HCT116 (cell line): Measurements from ENCODE around the gene HDDC3. TPM values are rescaled to one million over a fixed set of nuclear protein-coding genes. Genes with fewer than 3 reads are reported as not detected.

ENCODE experiments used
- ATAC-seq: fragments of 200-7000 bp; cut with Tn5 transposase; 2 replicates; pipeline ENCODE4 v1.9.1; 2020; ENCODE audit warnings: mild to moderate bottlenecking, moderate library complexity
- BruUV-seq: library from RNA; stranded (reverse); fragments of 400-500 nt; replicated peaks from 2 replicates; lab custom pipeline; 2021; lab: Mats Ljungman, UMichigan
- CTCF ChIA-PET: fragments of 300-600 bp; sonication (Branson Sonifier 250); formaldehyde crosslinking; loops from one replicate; lab custom pipeline; 2021; ENCODE audit warnings: antibody characterized with exemption; lab: Charles Lee
- POLR2A ChIA-PET: fragments of 300-600, 350-600 bp; sonication (Branson Sonifier 250); formaldehyde crosslinking; loops from one replicate; lab custom pipeline; 2021; ENCODE audit warnings: antibody characterized with exemption; lab: Charles Lee
- RAD21 ChIA-PET, 2 experiments: fragments of 300-600 bp; sonication (Branson Sonifier 250); formaldehyde crosslinking; loops; one replicate each; lab custom pipeline; 2023; ENCODE audit warnings: low total read pairs in 2 of 2; ENCODE audit not compliant: uncharacterized antibody in 2 of 2, unreplicated experiment in 2 of 2, low non-redundant PET in 1 of 2; lab: Charles Lee
- DNase-seq: peaks from one replicate; pipeline ENCODE4 v3.0.0-alpha.2; 2010; ENCODE audit warnings: low read depth, low spot score
- H2AFZ ChIP-seq: fragments of 200-600 bp; shearing (Covaris generic), sonication (generic); 2 replicates; pipeline ENCODE4 v1.6.1; 2017; ENCODE audit warnings: low read depth, mixed run types, mixed read lengths, antibody characterized with exemption, low read length; ENCODE audit not compliant: poor library complexity, severe bottlenecking
- H3K27ac ChIP-seq: 2 replicates; pipeline ENCODE4 v1.5.1; 2012; ENCODE audit warnings: low read depth, low read length
- H3K27me3 ChIP-seq: fragments of 200-600 bp; sonication (generic); 2 replicates; pipeline ENCODE4 v1.6.1; 2016; ENCODE audit warnings: mixed run types, low read length, mixed read lengths; ENCODE audit not compliant: insufficient read depth
- H3K36me3 ChIP-seq, 2 experiments: fragments of 200-500 bp in 1 of 2; fragments of 200-600 bp in 1 of 2; sonication (Bioruptor generic) in 1 of 2; sonication (generic) in 1 of 2; 2 replicates each; pipeline versions ENCODE4 v1.5.1 to v1.6.1; 2014 to 2016; ENCODE audit warnings: low read length in 2 of 2, inconsistent platforms in 1 of 2, mixed read lengths in 1 of 2, mixed run types in 1 of 2; ENCODE audit not compliant: insufficient read depth in 2 of 2, control insufficient read depth in 1 of 2
- H3K4me1 ChIP-seq, 2 experiments: fragments of 200-600 bp in 1 of 2; sonication (generic) in 1 of 2; 2 replicates each; pipeline versions ENCODE4 v1.5.1 to v1.6.1; 2012 to 2017; ENCODE audit warnings: low read length in 2 of 2, inconsistent platforms in 1 of 2, mild to moderate bottlenecking in 1 of 2, mixed read lengths in 1 of 2, mixed run types in 1 of 2, moderate library complexity in 1 of 2; ENCODE audit not compliant: insufficient read depth in 2 of 2, control insufficient read depth in 1 of 2
- H3K4me2 ChIP-seq: fragments of 200-600 bp; sonication (generic); 2 replicates; pipeline ENCODE4 v1.6.1; 2017; ENCODE audit warnings: mixed run types, low read length, mixed read lengths
- H3K4me3 ChIP-seq, 2 experiments: fragments of 200-600 bp in 1 of 2; sonication (generic) in 1 of 2; replicated peaks in 1 of 2; 2 replicates each; pipeline ENCODE4 v1.5.1; 2011 to 2016; ENCODE audit warnings: low read length in 2 of 2, control low read depth in 1 of 2, low read depth in 1 of 2, mild to moderate bottlenecking in 1 of 2, mixed read lengths in 1 of 2, mixed run types in 1 of 2
- H3K79me2 ChIP-seq: fragments of 200-600 bp; sonication (generic); 2 replicates; pipeline ENCODE4 v1.6.1; 2017; ENCODE audit warnings: mild to moderate bottlenecking, mixed run types, low read length, moderate library complexity, mixed read lengths; ENCODE audit not compliant: insufficient read depth
- H3K9ac ChIP-seq: fragments of 200-600 bp; sonication (generic); 2 replicates; pipeline ENCODE4 v1.6.1; 2016; ENCODE audit warnings: low read length, mixed read lengths
- H3K9me2 ChIP-seq: fragments of 200-600 bp; sonication (generic), shearing (Covaris generic); 2 replicates; pipeline ENCODE4 v1.6.1; 2017; ENCODE audit warnings: mixed run types, mild to moderate bottlenecking, moderate library complexity; ENCODE audit not compliant: insufficient read depth
- H3K9me3 ChIP-seq, 2 experiments: fragments of 200-500 bp in 1 of 2; fragments of 200-600 bp in 1 of 2; sonication (Bioruptor generic) in 1 of 2; sonication (generic) in 1 of 2; 2 replicates each; pipeline ENCODE4 v1.6.1; 2014 to 2017; ENCODE audit warnings: low read length in 2 of 2, mixed read lengths in 2 of 2, inconsistent platforms in 1 of 2, low read depth in 1 of 2, mild to moderate bottlenecking in 1 of 2, mixed run types in 1 of 2, moderate library complexity in 1 of 2; ENCODE audit not compliant: control insufficient read depth in 1 of 2, insufficient read depth in 1 of 2
- H4K20me1 ChIP-seq: fragments of 200-600 bp; sonication (generic), shearing (Covaris generic); 2 replicates; pipeline ENCODE4 v1.6.1; 2017; ENCODE audit warnings: mixed run types, mild to moderate bottlenecking, moderate library complexity; ENCODE audit not compliant: insufficient read depth
- CBX3 ChIP-seq: IDR thresholded peaks from 2 replicates; pipeline ENCODE4 v1.6.1; 2012; ENCODE audit warnings: low read depth
- CEBPB ChIP-seq: IDR thresholded peaks from 2 replicates; pipeline ENCODE4 v1.6.1; 2012; ENCODE audit warnings: low read depth
- CTCF ChIP-seq, 3 experiments: fragments of 200-600 bp in 1 of 3; sonication (generic) in 1 of 3; IDR thresholded peaks in 2 of 3; conservative IDR thresholded peaks in 1 of 3; 2 replicates each; pipeline ENCODE4 v1.5.1; 2012 to 2017; ENCODE audit warnings: low read depth in 2 of 3, low read length in 2 of 3, antibody characterized with exemption in 1 of 3, borderline replicate concordance in 1 of 3, control low read depth in 1 of 3, mild to moderate bottlenecking in 1 of 3, mixed read lengths in 1 of 3, mixed run types in 1 of 3, moderate library complexity in 1 of 3; ENCODE audit not compliant: insufficient read depth in 1 of 3
- EGR1 ChIP-seq: IDR thresholded peaks from 2 replicates; pipeline ENCODE4 v1.6.1; 2012; ENCODE audit warnings: low read depth
- EZH2 ChIP-seq: fragments of 200-600 bp; sonication (generic); IDR thresholded peaks from 2 replicates; pipeline ENCODE4 v1.6.1; 2017; ENCODE audit warnings: antibody characterized with exemption, mixed run types
- EZH2phosphoT487 ChIP-seq: fragments of 200-600 bp; IDR thresholded peaks from 2 replicates; pipeline ENCODE4 v1.6.1; 2018; ENCODE audit warnings: antibody characterized with exemption, borderline replicate concordance
- JUND ChIP-seq: IDR thresholded peaks from 2 replicates; pipeline ENCODE4 v1.6.1; 2012
- POLR2AphosphoS5 ChIP-seq: IDR thresholded peaks from 2 replicates; pipeline ENCODE4 v1.6.1; 2011; ENCODE audit warnings: mild to moderate bottlenecking, low read depth, low read length, moderate library complexity
- RAD21 ChIP-seq: IDR thresholded peaks from 2 replicates; pipeline ENCODE4 v1.6.1; 2012; ENCODE audit warnings: low read depth, mild to moderate bottlenecking
- REST ChIP-seq: IDR thresholded peaks from 2 replicates; pipeline ENCODE4 v1.6.1; 2012; ENCODE audit warnings: low read depth
- SIN3A ChIP-seq: IDR thresholded peaks from 2 replicates; pipeline ENCODE4 v1.6.1; 2012; ENCODE audit warnings: low read depth
- SP1 ChIP-seq: IDR thresholded peaks from 2 replicates; pipeline ENCODE4 v1.6.1; 2012; ENCODE audit warnings: low read depth
- TCF7L2 ChIP-seq: IDR thresholded peaks from 2 replicates; pipeline ENCODE4 v1.7.0; 2011; ENCODE audit warnings: borderline replicate concordance, inconsistent platforms; ENCODE audit not compliant: insufficient read depth, insufficient read length; ENCODE audit errors: extremely low read depth
- ZNF274 ChIP-seq: fragments of 200-500 bp; sonication (Bioruptor generic); IDR thresholded peaks from 2 replicates; pipeline ENCODE4 v1.6.1; 2014; ENCODE audit warnings: mild to moderate bottlenecking, low read depth, low read length, inconsistent platforms
- intact Hi-C: fragments of 100-400 bp; cut with micrococcal nuclease; formaldehyde crosslinking; loops from 2 replicates; pipeline ENCODE4 v1.10.0; 2022
- total RNA-seq: library from RNA; stranded (reverse); gene quantifications from one replicate; pipeline ENCODE4 v1.2.1, GENCODE V29; 2021; ENCODE audit not compliant: unreplicated experiment
- TF ChIP-seq, protein P1 (sequence below): IDR thresholded peaks from 2 replicates; pipeline ENCODE4 v1.6.1; 2012
- TF ChIP-seq, protein P2 (sequence below): IDR thresholded peaks from 2 replicates; pipeline ENCODE4 v1.6.1; 2012
- TF ChIP-seq, protein P3 (sequence below): IDR thresholded peaks from 2 replicates; pipeline ENCODE4 v1.6.1; 2011; ENCODE audit warnings: mild to moderate bottlenecking, low read length, moderate library complexity; ENCODE audit not compliant: insufficient replicate concordance; ENCODE audit errors: extremely low read depth

Gene HDDC3
- total RNA-seq, 1 experiment from 2014 or later: 20.4 TPM

DNA sequence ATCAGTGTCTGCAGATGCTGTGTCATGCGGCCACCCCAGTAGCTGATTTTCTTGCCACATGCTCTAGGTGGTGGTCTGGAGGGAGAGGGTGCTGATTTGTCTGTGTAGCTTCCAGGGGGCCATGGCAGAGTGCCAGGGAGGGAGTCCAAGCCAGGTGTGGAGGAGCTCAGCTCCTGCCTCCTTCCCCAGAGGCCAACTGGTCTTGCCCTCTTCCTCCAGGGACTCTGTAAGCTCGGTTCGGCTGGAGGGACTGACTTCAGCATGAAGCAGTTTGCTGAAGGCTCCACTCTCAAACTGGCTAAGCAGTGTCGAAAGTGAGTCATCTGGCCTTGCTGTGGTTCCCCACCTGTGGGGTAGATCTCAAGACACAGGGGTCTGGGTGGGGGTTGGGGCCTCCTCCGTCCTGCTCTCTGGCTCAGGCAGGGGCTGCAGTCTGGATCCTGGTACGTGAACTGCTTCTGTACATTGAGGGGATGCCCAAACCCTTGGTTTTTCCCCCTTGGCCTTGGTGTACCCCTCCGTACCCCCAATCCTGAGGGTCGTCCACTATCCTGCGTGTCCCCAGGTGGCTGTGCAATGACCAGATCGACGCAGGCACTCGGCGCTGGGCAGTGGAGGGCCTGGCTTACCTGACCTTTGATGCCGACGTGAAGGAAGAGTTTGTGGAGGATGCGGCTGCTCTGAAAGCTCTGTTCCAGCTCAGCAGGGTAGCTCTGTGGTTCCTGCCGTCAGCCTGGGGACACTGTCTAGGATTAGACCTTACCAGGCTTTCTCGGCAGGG, 15.4 kb upstream of the HDDC3 start:
- RAD21 ChIA-PET: no interaction called here
- intact Hi-C loops: no loop called here
- ATAC-seq (no peak), DNase-seq (no peak)
- no peak overlapping the region for H3K27ac ChIP-seq
- no peak overlapping the region for H2AFZ ChIP-seq
- TF ChIP-seq REST (no peak), POLR2AphosphoS5 (no peak), SIN3A (no peak), EGR1 (no peak), SP1 (no peak), RAD21 (no peak), CEBPB (no peak), EZH2phosphoT487 (no peak), JUND (no peak), TCF7L2 (no peak), ZNF274 (no peak), EZH2 (no peak), CBX3 (no peak), CTCF (IDR thresholded peaks at IDR 0.05 in 2 of 3, conservative IDR thresholded peaks at IDR 0.05 in 1 of 3; ENCODE audit: borderline replicate concordance in 1 of 3, insufficient read depth in 1 of 3, low read depth in 2 of 3, low read length in 2 of 3) (no peak)
- TF ChIP-seq, protein P1, sequence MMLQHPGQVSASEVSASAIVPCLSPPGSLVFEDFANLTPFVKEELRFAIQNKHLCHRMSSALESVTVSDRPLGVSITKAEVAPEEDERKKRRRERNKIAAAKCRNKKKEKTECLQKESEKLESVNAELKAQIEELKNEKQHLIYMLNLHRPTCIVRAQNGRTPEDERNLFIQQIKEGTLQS: no peak
- TF ChIP-seq, protein P2, sequence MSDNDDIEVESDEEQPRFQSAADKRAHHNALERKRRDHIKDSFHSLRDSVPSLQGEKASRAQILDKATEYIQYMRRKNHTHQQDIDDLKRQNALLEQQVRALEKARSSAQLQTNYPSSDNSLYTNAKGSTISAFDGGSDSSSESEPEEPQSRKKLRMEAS: no peak
- TF ChIP-seq, protein P3, sequence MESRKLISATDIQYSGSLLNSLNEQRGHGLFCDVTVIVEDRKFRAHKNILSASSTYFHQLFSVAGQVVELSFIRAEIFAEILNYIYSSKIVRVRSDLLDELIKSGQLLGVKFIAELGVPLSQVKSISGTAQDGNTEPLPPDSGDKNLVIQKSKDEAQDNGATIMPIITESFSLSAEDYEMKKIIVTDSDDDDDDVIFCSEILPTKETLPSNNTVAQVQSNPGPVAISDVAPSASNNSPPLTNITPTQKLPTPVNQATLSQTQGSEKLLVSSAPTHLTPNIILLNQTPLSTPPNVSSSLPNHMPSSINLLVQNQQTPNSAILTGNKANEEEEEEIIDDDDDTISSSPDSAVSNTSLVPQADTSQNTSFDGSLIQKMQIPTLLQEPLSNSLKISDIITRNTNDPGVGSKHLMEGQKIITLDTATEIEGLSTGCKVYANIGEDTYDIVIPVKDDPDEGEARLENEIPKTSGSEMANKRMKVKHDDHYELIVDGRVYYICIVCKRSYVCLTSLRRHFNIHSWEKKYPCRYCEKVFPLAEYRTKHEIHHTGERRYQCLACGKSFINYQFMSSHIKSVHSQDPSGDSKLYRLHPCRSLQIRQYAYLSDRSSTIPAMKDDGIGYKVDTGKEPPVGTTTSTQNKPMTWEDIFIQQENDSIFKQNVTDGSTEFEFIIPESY: no peak
- no peak overlapping the region for H3K4me2 ChIP-seq
- BruUV-seq: no TSS peak
- H3K4me3 ChIP-seq: no peak overlapping the region
- H3K4me1 ChIP-seq: peaks cover 0 to 8% of the 10 kb centered on the region in 2 experiments; a peak in 2 of 4 replicates
- no peaks in the 10 kb centered on the region for H3K9me2 ChIP-seq
- CTCF ChIA-PET: no interaction called here
- peaks cover 36% of the 10 kb centered on the region in 2 experiments for H3K36me3 ChIP-seq
- H3K9ac ChIP-seq: no peak overlapping the region
- no peaks in the 10 kb centered on the region for H4K20me1 ChIP-seq
- H3K79me2 ChIP-seq: no peaks in the 10 kb centered on the region
- POLR2A ChIA-PET: interaction anchor here (0.7 kb wide), 1 partner anchor 13 kb away, joined by 3 read pairs; the partner anchor contains the start of gene UNC45A
- no peaks in the 10 kb centered on the region for H3K9me3 ChIP-seq
- no peaks in the 10 kb centered on the region for H3K27me3 ChIP-seq
